Measurements from ENCODE around the gene NPAS3. TPM values are rescaled to one million over a fixed set of nuclear protein-coding genes. Genes with fewer than 3 reads are reported as not detected.

Gene NPAS3
- total RNA-seq, 1 donor from 2014 or later = 0.08 TPM

DNA sequence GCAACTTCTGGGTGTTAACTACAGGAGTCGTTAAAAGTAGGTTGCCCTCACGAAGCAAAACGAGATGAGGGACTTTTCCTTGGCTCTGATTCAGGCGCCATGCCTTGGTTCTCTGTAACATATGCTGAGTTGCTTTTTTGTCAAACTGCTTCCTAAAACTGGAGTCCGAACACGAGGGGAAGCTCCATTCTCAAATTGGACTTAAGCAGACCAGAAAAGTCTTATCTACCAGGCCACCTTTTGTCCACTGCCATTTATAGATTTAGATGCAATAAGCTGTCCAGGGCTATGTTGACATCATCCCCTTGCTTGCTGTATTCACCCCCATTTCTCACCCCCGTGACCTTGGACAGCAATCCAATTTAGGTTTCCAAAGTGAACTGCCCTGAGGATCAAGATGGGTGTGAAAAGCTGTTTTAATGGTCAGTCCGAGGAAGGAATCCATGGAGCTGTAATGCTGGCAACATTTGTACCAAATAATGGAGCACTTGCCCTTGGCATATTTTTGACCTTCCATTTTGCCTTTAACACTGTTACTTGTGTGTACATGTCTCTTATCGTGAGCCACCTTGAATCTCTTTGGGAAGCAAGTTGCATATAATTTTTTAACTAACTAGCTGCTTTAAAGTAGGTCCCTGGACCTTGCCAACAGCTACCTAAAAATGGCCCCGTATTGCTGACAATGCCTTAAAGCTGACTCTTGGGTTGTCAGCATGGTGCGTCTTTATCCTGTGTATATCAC, 714.1 kb downstream of the NPAS3 start:
- ATAC-seq = no peak

DNA sequence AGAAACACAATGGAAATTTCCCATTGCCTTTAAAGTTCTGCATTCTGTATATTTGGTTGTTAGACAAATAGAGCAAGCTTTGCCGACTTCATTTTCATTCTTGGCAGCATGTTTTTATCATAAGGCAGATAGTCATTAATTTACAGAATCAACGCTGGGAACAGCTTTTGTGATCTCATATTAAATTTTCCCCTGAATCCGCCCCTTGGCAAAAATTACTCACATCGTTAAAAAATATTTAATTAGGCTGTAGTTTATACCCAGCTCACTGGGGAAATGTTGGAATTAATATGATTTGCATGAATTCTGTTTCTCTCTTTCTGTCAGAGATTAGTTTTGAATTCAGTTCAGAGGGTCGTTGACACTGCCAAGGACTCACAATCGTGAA, 714.6 kb downstream of the NPAS3 start:
- ATAC-seq = no peak

DNA sequence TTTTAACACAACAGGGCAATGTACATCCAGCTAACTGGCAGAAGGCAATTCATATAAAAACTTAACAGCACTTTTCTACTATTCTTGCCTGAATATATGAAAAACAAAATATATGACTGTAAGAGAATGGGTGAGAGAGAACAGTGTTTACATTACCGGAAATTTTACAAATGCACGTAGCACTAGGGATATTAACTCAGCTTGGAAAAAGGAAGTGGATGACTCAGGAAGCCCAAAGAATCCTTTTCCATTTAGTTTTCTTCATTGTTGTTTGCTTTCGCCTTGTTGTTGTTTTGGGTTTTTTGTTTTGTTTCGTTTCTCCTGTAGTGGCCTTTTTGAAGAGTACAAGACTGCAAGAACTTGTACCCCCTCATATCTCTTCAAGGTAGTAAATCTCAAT, 716.7 kb downstream of the NPAS3 start:
- ATAC-seq = no peak

DNA sequence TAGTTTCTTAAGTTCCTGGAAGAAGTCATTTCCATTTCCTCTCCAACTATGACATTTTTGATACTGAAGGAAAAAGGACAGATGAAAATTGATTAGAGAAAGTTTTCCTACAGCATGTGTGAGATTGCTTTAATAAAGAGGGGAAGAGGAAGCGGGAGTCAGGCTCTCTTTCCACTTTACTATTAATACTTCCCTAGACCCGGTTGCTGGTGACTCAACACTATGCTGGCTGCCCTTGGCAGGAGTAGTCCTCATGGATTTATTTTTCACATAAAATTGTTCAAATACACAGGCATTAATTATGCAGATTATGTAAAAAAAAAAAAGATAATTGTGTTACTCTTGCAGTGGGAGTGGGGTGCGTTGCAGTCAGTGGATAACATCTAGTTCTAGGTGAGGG, 718.8 kb downstream of the NPAS3 start:
- ATAC-seq = no peak

DNA sequence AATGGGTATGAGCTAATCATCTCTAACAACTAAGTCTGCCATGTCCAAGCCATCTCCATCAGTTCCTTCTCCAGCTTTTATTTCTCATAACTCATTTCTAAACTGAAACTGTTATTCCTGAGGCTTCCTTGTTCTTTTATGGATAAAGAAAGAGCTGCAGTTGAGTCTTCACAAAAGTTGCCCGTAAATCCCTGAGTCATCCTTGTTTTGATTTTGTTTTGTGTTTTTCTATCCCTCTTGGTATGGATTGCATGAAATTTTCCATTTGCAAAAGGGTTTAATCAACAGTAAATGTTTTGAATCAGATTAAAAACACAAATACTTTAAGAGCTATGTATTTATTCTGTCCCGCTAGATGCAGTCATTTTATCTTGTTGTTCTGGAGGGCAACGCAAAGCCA, 721.6 kb downstream of the NPAS3 start:
- ATAC-seq = no peak

DNA sequence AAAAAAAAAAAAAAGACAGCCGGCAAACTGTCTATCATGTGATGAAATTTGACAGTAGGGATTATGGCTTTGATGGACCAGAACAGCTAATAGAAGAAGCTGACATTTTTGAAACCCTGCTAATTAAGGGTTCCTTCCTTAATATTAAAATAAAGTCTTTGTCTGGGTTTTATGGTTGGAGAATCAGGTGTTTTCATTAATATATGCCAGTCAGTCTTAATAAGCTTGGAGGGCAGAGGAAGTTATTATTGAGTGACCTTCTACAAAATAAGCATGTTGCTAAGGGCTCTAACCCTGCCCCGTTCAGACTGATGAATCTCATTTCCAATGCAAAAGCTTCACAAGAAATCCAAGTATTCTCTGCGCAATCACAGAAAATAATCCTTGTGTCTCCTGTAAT, 722.4 kb downstream of the NPAS3 start:
- ATAC-seq = no peak

DNA sequence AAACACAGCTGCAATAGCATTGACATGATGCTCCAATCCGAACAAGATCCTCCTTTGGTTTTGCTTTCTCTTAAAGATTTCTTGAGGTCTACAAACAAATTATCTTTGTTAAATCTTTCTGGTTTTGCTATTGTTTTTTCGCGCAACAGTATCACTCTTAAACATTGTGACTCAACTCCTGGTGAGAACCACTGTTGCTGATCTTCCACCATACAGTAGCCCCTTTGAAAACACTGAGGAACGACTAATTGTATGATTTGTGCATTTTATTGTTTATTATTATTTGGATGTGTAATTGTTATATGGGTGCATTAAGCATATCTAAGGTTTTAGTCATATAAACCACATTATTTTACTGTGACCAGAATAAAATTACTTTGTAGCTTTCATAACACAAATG, 729.4 kb downstream of the NPAS3 start:
- ATAC-seq = no peak

DNA sequence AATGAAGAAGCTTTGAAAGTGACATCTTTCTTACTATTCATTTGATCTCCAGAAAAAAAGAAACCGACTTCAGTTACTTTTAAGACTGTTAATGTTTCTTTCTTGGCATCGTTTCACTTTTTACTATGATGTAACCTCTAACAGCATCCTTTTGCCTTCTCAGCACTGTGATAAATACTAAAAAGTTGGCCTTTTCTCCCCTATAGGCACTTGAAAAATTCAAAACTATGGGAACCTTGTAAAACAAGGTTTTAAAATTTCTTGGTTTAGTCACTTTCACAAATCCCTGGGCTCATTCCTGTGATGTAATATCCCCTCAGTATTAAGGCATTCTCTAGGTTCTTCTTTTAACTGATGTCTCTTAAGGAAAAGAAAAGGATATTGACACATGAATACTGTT, 730.4 kb downstream of the NPAS3 start:
- no peak for ATAC-seq

DNA sequence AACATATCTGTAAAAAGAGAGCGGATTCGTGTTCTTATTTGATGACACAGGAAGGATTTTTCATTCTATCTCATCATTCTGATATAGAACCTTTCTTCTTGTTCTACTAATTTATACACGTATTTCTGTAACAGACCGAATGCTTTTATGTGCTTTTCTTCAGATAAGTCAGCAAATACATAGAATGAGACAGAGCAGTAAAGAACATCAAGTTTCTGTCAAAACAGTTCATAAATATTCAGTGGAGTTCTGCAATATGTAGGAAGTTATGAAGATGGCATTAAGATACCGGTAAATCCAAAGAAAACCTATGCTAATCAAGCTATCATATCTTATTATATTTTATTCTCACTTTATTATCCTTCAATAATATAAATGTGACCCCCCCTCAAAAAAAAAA, 731.6 kb downstream of the NPAS3 start:
- ATAC-seq = no peak

DNA sequence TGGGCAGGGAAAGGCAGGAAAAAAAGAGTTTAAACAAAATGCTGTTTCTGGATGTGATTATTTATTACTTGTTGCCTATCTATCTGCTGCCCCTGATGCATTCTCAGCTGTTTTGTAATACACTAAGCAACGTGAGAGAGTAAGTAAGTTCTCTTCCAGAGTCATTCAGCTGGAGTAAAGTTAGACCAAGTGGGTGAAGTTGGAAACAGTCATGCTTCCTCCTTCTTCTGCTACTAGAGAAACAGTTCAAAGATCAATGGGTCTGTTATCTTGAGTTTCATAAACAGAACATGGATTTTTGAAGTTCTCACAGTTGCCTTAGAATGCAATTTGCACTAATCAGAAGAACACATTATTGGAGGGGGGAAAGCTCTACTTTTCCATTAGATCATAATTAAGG, 732.9 kb downstream of the NPAS3 start:
- ATAC-seq = no peak

DNA sequence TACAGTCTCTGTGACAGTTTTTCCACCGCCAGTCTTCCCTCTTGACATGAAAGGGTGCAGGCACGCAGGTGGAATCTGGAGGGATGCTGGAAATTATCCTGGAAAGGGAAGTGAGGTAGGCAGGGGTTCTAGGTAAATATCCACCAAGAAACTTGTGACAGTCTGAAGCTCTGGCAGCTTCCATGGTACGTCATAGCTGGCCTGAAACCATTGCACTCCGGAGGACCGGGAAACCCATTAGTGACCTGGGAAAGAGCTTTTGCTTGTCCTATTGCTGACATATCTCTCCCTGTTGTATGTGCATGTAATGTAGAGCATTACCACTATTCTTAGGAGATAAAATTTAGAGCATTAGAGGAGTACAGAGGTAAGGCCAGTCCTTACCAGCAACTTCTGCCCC, 736.2 kb downstream of the NPAS3 start:
- ATAC-seq = no peak

DNA sequence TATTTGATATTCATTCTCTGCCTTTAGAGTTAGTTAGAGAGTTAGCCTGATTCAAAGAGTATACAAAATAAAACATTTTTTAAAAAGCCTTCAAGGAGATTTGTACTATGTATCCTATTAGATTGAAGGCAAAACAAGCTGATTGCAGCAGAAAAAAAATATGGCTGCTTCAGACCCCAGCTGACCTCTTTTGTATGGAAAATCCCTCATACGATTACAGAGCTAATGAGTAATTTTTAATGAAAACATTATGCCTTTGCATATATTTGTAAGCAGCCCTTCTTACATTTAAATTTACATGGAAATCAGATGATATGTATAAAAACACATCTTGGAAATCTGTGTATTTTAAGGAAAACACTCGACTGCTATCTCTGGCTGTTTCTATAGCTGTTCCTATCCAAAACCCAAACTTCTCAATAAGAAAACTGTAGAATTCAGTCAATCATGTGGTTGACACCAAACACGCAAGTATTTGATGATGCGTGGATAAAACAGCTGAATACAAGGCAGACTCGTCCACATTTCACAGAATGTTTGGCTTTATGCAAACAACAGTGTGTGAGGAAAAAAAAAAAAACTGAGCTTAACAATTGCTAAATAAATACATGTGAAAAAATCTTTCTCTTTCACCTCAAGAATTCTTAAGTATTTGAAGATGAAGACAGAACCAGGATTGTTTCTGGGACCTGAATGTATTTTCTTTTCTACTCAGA, 736.9 kb downstream of the NPAS3 start:
- no peak for ATAC-seq

DNA sequence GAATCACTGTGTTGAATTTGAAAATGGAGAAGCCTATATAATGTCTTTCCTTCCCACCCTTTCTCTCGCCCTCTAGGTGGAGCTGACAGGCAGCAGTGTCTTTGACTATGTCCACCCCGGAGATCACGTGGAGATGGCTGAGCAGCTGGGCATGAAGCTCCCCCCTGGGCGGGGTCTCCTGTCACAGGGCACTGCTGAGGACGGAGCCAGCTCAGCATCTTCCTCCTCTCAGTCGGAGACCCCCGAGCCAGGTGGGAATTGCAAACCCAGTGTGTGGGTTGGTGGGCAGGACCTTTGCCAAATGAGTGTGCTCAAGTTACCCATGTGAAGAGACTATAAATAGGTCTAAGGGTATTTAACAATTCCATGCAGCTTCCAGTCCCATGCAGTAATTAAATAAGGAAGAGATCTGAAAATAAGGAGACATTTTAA, 737.5 kb downstream of the NPAS3 start:
- peak; percentile 13 for ATAC-seq

DNA sequence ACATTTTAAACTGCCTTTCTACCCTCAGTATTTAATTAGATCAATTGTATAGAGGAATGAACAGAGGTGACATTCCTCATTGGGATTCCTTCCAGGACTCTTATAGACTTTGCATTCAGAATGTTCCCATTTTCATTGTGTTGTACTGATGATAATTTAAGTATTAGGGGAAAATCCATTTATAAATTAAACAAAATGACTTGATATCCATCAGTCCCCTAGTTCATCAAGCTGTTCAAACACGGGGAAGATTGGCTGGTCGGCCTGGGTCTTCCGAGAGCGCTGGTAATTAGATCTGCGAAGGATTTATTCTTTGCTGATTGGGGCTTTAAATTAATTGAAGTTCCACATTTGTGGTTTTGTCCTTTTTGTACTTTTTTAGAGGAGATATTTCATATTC, 738.2 kb downstream of the NPAS3 start:
- no peak for ATAC-seq

DNA sequence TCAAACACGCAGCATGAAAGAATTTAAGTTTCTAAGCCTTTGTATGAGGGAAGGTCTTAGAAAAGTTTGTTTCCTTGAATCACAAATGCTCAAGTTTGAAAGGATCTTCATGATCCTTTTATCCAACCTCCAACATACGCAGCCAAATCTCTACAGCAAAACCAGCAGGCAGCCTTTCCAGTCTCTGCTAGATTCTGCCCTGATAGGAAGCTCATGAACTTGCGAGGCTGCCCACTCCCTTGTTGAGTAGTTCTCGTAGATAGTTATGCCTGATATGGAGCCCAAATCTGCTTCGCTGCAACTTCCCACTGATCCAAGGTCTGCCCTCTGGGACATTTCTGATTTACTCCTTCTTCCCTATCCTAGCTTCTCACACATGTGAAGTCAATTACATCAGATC, 739.3 kb downstream of the NPAS3 start:
- no peak for ATAC-seq

DNA sequence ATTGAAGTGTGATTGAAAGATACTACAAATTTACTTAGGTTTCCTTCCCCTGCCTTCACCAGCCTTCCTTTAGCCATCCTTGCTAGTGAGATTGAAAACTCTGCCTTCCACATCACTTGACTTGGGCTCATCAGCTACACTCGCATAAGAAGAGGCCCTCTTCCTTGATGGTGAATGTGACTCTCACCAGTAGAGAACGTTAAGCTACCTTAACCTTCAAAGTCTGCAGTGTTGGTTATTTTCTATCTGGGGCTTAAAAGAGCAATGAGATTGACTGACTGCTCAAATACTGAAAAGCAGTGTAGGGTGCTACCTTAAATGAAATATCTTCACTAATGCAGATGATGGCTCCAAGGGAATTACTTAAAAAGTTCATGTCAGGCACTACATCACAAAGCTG, 740.3 kb downstream of the NPAS3 start:
- no peak for ATAC-seq

DNA sequence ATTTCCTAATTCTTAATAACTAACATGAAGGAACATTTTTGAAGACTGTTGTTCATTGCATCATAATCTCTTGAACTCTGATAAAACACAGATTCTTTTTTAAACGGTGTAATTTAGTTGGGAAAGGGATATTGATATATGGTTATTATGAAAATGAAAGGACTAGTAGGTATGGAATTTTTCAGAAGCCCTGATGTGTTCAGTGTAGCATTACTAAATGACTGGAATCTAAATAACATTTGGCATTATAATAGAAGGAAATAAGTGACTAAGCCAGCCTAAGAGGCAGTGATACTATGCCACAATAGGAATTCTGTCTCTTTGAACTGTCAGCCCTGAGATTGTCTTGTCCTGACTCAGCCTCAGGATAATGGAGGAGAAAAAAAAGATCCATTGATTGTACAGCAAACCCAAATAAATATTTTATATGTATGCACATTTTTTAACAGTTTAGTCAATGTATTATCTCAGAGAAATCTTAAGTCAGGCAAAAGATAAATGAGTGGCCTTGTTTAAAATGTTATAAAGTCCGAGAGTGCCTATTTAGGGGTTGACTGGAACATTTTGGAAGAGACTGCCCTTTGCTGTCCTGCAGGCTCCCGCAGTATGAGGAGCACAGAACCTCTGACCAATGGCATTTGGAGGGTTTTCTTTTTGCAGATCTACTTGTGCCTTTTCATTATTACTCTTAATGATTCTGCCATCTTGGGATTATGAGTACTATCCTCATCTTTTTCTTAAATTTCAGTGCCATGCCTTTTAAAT, 741.0 kb downstream of the NPAS3 start:
- ATAC-seq = no peak

DNA sequence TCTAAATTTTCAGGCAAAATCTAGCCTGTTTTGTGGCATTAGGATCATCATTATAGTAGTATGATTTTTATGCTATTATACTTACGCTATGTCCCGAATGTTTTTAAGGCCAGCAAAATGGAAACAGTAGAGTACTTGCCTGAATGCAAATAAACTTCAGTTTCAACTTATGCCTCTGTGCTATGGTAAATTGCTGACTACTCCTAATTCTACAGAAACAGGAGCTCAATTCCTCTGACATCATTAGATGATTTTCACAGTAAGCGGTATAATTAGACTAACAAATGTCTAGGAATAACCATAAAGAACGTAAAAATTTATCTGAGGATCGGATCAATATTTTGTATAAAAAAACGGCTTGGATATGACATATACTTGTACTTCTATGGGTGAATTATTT, 742.2 kb downstream of the NPAS3 start:
- ATAC-seq = no peak

DNA sequence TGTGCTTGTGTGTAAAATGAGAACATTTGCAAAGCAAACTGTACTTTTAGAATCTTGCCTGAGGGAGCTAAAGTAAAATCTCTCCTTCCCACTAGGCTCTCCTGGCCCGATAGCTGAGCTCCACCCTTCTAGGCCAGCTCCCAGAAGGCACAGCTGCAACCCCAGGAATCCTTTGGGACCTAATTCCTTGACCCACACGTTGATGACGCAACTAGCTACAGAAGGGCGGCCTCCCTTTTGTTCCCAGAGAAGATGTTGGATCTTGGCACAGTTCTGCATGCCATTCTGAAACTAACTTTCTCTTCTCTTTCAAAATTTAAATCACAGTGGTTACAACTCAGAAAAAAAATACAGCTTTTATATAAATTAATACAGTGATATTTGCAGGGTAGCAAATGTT, 744.1 kb downstream of the NPAS3 start:
- no peak for ATAC-seq

DNA sequence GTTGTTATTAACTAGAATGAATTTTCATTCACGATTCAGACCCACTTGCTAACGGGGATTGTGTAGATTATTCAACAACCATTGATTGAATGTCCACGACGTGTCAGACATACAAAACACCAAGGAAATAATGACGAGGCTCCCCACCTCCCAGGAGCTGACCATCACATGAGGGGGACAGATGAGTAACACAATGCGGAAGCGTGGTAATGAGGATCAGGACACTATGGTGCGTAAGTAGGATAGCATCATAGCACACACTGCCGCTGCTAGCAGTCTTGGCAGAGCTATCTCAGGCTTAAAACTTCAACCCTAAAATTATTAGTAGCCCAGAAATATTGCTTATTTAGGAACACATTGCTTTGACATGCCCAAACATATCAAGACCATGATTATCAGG, 746.3 kb downstream of the NPAS3 start:
- no peak for ATAC-seq

DNA sequence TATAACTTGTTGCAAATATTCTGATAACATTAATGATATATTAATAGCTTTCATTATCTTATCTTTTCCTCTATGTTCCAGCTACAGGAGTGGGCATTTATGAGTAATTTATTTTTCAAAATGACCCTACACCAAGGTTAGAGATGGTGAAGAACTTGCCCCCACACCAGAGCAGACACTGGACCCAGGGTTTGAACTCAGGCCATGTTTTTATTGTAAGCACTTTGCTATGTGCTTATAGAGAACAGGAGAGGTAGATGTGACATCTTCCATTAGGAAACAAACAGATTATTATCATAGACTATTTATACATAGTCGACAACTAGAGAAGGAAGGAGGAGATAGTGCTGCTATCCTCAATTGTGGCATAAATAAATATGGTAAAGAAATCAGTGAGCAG, 747.0 kb downstream of the NPAS3 start:
- ATAC-seq = no peak

DNA sequence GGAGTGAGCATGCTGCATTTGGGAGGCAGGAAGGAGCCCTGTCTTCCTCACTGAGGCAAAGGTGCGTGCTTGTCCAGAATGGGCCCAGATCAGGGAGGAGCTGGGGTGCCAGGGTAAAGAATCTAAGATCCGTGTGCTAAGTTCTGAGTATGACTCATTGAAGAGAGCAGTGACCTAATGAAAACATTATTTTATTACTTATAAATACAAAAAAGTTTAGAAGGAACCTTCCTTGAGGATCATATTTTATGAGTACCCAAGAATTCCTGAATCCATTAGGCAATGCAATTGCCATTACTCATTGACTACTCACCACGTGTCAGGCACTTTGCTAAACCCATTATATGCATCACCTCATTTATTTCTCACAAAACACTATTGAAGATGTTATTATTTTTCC, 747.5 kb downstream of the NPAS3 start:
- no peak for ATAC-seq

DNA sequence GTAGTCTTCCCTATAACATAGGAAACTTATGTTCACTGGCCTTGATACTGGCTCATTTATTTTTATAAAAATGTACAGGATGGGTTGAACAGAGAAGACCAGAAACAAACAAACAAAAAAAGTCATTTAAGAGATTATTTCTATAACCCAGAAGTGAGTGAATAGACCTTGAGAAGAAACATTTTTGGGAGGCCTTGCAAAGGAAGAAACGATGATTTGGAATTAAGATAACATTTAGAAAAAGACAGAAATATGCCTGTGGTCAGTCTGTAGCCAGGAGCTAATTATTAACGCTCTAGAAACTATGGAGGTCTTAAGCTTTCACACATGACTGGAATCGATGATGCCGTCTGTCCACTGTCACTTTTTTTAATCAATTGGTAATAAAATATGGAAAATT, 748.2 kb downstream of the NPAS3 start:
- ATAC-seq = no peak

DNA sequence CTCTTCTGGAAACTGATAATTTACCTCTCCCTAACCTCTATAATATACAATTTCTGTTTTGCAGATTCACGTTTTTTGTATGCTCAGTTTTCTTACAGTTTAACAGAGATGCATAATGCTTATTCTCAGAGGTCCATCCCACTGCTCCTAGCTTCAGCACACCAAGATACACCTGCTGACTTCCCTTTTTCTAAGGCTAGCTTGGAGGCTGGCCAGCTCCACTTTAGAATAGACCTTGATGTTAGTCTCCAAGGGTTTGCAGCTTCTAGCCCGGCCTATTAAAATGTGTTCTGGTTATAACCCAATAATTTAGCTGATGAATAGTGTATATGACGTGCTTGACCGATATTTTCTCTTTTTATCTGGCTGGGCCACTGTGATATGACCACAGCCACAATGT, 751.0 kb downstream of the NPAS3 start:
- no peak for ATAC-seq

All from esophagus mucosa (tissue), 1 donor.